Esophagus muscularis mucosa (tissue), 4 donors: Measurements from ENCODE around the gene SLC6A16.

Experiments used
- CTCF ChIP-seq, 3 experiments: fragments of 200-600 bp in 2 of 3; fragments of 450-650 bp in 1 of 3; sonication (generic) in 2 of 3; IDR thresholded peaks; one replicate each; pipeline ENCODE4 v1.5.1; 2017 to 2019; ENCODE audit warnings: antibody characterized with exemption in 3 of 3, mild to moderate bottlenecking in 2 of 3, moderate library complexity in 1 of 3
- EP300 ChIP-seq: sonication (generic); formaldehyde crosslinking; IDR thresholded peaks from one replicate; pipeline ENCODE4 v1.6.1; 2017; ENCODE audit warnings: antibody characterized with exemption
- POLR2A ChIP-seq: fragments of 450-650 bp; IDR thresholded peaks from one replicate; pipeline ENCODE4 v1.6.1; 2017; ENCODE audit warnings: antibody characterized with exemption, moderate library complexity, mild to moderate bottlenecking, low read depth

GRCh38 chr19:49343123-49343522, 18.1 kb upstream of the SLC6A16 start:
- TF ChIP-seq CTCF (IDR thresholded peaks at IDR 0.05) (no peak), POLR2A (no peak), EP300 (no peak)
